ENCODE measurements around the gene VPS29.
"Not testable (repeated sequence)": the region's sequence is repeated elsewhere in the genome, so short reads cannot be mapped to it uniquely, and the experiment has no call there.

The VPS29 gene

GRCh38 chr12:110520876-110521712, 19.2 kb upstream of the VPS29 start:
- DNase-seq (ENCODE audit: low read depth in 2 of 2): not testable (repeated sequence)

DNA sequence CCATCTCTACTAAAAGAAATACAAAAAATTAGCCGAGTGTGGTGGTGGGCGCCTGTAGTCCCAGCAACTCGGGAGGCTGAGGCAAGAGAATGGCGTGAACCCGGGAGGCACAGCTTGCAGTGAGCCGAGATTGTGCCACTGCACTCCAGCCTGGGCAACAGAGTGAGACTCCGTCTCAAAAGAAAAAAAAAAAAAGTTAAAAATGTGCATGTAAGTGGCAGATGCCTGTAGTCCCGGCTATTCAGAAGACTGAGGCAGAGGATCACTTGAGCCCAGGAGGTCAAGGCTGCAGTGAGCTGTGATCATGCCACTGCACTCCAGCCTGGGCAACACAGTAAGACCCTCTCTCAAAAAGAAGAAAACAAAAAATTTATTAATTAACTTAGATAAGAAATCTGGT, 16.1 kb upstream of the VPS29 start:
- DNase-seq (ENCODE audit: low read depth in 2 of 2): not testable (repeated sequence)

- no peak for DNase-seq (ENCODE audit: low read depth in 2 of 2)
Measured at GRCh38 chr12:110516995-110517394, 15.1 kb upstream of the VPS29 start.

DNA sequence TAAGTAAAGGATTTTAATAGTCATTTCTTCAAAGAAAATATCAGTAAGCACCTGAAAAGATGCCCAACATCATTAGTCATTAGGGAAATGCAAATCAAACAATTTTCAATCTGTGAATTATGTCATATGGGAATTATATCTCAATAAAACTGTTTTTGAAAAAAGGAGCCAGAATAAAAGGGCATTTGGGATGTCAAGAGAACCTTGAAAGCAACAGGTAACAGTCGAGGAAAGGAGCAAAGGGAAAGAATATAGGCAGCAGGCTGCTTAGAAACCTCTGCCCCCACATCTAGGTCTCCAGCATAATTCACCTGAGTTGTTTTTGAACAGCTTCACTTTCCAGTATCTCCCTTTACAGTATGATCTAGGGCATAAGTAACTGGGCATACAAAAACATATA, 12.5 kb upstream of the VPS29 start:
- DNase-seq (ENCODE audit: low read depth in 2 of 2): no peak

DNA sequence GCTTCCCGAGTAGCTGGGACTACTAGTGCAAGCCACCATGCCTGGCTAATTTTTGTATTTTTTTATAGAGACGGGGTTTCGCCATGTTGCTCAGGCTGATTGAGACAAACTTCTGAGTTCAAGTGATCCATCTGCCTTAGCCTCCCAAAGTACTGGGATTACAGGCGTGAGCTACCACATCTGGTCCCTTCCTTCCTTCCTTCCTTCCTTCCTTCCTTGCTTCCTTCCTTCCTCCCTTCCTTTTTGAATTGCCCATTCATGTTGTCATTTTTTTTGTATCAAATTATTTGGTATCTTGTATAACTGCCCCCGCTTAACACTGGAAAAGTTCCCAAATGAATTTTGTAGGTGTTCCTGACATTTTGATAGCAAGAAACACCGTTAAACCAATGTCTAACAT, 11.9 kb upstream of the VPS29 start:
- DNase-seq (ENCODE audit: low read depth in 2 of 2): no peak

DNA sequence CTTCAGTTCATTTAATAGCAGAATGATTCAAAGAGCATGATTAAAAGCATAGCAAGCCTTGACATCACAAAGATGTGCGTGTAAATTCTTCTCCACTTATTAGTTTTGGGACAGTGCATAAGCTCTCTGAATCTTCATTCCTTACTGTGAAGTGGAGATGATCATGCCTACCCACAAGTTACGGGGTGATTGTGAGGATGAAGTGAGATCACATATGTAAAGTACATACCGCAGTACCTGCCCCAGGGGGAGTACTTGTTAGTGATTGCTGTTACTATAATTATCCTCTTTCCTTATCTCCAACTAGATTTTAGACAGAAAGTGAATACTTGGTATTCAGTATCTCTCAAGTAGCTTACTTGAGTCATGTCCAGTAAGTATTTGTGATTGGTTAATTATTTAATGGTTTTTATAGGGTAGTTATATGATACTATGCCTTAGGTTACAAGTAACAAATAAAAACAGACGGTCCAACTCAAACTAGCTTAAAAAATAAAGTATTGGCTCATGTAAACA, 6.2 kb upstream of the VPS29 start:
- no peak for DNase-seq (ENCODE audit: low read depth in 2 of 2)

GRCh38 chr12:110505332-110505731, 3.4 kb upstream of the VPS29 start:
- DNase-seq (ENCODE audit: low read depth in 2 of 2): no peak

- no peak for DNase-seq (ENCODE audit: low read depth in 2 of 2)
Measured at GRCh38 chr12:110503432-110503831, 1.5 kb upstream of the VPS29 start.

DNA sequence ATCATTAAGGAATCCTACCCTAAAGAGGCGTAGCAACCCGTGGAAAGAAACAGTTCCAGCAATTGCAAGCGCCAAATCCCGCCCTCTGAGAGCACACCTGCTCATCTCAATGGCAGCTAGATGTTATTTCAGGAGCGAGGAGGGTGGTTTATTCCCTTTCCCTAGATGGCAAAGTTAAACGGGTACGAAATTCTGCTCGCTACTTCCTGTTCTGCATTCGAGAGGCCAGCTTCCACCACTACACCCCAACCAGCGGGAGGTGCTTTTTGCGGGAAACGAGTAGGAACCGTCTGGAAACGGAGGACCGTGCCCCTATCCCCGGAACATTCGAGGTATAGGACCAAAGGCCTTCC, 536 bp downstream of the VPS29 start:
- DNase-seq (ENCODE audit: low read depth in 2 of 2): no peak

GRCh38 chr12:110498984-110499706, 2.8 kb downstream of the VPS29 start:
- DNase-seq (ENCODE audit: low read depth in 2 of 2): no peak

DNA sequence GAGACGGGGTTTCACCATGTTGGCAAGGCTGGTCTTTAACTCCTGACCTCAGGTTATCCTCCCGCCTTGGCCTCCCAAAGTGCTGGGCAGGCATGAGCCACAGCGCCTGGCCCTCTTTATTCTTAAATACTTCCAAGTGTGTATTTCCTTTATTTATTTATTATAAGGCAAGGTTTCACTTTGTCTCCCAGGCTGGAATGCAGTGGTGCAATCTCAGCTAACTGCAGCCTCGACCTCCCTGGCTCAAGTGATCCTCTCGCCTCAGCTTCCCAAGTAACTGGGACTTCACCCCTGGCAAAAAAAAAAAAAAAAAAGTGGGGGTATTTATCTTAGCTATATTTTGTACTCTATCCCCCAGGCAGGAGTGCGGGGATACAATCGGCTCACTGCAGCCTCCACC, 26.5 kb downstream of the VPS29 start:
- no peak for DNase-seq (ENCODE audit: low read depth in 2 of 2)

- DNase-seq (ENCODE audit: low read depth in 2 of 2): peak; percentile 81 to 89
Measured at GRCh38 chr12:110468214-110469048, 33.5 kb downstream of the VPS29 start, which contains the start of the genes FAM216A and GPN3. Gene FAM216A, plus strand, starts transcription at chr12:110468845. Its CDS starts 31 bp downstream, at chr12:110468876. Gene GPN3, minus strand, starts transcription at chr12:110468257. Its CDS starts 54 bp downstream, at chr12:110468203.

DNA sequence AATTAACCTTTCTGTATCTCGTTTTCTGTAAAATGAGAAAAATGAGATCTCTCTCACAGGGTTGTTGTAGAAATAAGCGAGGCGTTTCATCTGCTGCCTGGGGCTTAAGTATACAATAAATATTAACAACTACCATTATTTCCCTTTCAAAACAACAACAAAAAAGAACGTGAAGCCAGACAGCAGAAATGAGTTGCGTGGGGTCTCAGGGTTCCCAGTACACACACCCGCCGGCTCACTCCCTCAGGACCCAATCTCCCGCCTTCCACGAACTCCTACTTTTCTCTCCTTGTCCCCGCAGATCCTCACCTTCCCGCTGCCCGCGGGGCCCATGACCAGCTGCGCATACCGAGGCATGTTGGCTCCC, 34.1 kb downstream of the VPS29 start:
- no peak for DNase-seq (ENCODE audit: low read depth in 2 of 2)

DNA sequence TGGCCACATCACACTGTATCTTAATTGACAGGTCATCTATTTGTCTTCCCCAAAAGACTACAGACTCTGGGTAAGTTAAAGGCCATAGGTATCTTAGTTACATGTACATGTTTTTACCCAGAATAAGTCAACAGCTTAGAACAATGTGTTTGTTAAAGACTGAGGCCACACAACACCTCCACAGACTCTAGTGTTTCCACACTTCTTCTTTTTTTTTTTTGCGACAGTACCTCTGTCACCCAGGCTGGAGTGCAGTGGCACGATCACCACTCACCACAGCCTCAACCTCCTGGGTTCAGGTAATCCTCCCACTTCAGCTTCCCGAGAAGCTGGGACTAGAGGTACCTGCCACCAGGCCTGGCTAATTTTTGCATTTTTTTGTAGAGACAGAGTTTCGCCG, 35.1 kb downstream of the VPS29 start:
- no peak for DNase-seq (ENCODE audit: low read depth in 2 of 2)

GRCh38 chr12:110465765-110466164, 36.1 kb downstream of the VPS29 start:
- not testable (repeated sequence) for DNase-seq (ENCODE audit: low read depth in 2 of 2)

- DNase-seq (ENCODE audit: low read depth in 2 of 2): no peak
Measured at GRCh38 chr12:110465024-110465423, 36.9 kb downstream of the VPS29 start.

- not testable (repeated sequence) for DNase-seq (ENCODE audit: low read depth in 2 of 2)
Measured at GRCh38 chr12:110461189-110461588, 40.7 kb downstream of the VPS29 start.

GRCh38 chr12:110458756-110459155, 43.2 kb downstream of the VPS29 start:
- no peak for DNase-seq (ENCODE audit: low read depth in 2 of 2)

DNA sequence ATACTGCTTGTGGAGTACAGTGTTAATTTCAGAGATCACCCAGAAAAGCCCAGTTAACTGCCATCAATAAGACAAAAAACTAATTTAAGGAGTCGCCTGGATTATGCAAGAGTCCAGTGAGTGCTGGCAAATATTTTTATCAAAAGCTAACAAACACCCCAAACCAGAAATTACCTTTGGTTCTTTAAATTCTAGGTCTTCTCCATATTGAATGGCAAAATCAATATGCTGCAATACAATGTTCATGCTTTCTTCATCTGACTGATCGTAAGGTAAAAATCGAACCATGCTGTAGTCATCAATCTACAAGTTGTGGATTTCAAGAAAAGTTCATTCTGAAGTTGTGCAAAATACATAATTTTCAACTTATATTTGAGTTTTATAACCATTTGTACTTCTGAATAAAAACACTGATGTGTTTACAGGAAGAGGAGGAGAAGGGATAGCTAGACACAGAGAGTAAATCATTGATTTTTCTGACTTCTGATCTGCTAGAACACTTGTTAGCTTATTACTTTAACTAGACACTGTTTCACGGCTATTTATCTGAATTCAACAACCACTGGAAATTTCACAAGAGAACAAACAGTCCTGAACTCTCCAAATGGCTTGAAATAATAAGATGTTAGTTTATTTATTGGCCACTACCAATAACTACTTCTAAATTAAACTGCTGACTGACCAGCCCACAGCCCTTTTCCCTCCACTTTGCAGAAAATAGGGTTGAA, 48.2 kb downstream of the VPS29 start:
- DNase-seq (ENCODE audit: low read depth in 2 of 2): no peak

GRCh38 chr12:110451263-110451662, 50.6 kb downstream of the VPS29 start:
- DNase-seq (ENCODE audit: low read depth in 2 of 2): no peak

GRCh38 chr12:110449799-110450497, 52.0 kb downstream of the VPS29 start, which contains the start of gene ARPC3:
Gene ARPC3, minus strand, starts transcription at chr12:110450337. Its CDS starts 77 bp downstream, at chr12:110450260.
- peak; percentile 82 to 84 for DNase-seq (ENCODE audit: low read depth in 2 of 2)
